Measurements from ENCODE around the gene RAD51B.

The RAD51B gene

GRCh38 chr14:68236582-68237458, 417.2 kb downstream of the RAD51B start:
- no peak for ATAC-seq (replicated peaks)
- DNase-seq: no peak
- Mint-ChIP-seq H3K36me3 (ENCODE audit: insufficient read depth) (no peaks in the 10 kb centered on the region), H3K27ac (no peak overlapping the region), H3K9me3 (no peaks in the 10 kb centered on the region), H3K4me1 (ENCODE audit: low read depth in 2 of 2) (peaks cover 0 to 3% of the 10 kb centered on the region in 2 donors), H3K27me3 (no peaks in the 10 kb centered on the region), H3K4me3 (no peak overlapping the region)

GRCh38 chr14:68238551-68238950, 419.0 kb downstream of the RAD51B start:
- H3K27ac Mint-ChIP-seq: no peak overlapping the region
- ATAC-seq (replicated peaks) (no peak), DNase-seq (no peak)
- H3K9me3 Mint-ChIP-seq: no peaks in the 10 kb centered on the region
- no peaks in the 10 kb centered on the region for H3K36me3 Mint-ChIP-seq (ENCODE audit: insufficient read depth)
- H3K4me3 Mint-ChIP-seq: no peak overlapping the region
- H3K4me1 Mint-ChIP-seq (ENCODE audit: low read depth in 2 of 2): peaks cover 0 to 3% of the 10 kb centered on the region in 2 donors
- H3K27me3 Mint-ChIP-seq: no peaks in the 10 kb centered on the region

DNA sequence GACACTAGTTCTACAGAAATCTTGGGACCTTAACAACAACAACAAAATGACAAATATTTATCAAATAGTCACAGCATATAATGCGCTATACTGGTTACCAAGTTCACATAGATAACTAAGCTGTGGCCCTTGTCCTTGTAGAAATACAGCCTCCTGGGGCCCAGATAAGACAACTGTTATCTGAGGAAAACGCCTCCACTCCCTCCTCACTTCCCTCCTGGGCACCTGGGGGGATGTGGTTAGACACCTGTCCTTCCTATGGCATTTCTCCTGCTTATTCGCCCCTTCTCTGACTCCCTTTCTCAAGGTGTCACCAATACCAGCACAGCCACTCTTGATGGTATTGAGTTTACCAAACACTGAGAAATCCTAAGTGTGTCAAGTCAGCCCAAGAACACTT, 419.4 kb downstream of the RAD51B start:
- Mint-ChIP-seq H3K9me3 (no peaks in the 10 kb centered on the region), H3K27ac (peak overlapping the region in 1 of 2 donors; percentile 78), H3K4me1 (ENCODE audit: low read depth in 2 of 2) (peaks cover 0 to 3% of the 10 kb centered on the region in 2 donors), H3K27me3 (no peaks in the 10 kb centered on the region), H3K36me3 (ENCODE audit: insufficient read depth) (no peaks in the 10 kb centered on the region), H3K4me3 (no peak overlapping the region)
- ATAC-seq (replicated peaks): no peak
- no peak for DNase-seq

DNA sequence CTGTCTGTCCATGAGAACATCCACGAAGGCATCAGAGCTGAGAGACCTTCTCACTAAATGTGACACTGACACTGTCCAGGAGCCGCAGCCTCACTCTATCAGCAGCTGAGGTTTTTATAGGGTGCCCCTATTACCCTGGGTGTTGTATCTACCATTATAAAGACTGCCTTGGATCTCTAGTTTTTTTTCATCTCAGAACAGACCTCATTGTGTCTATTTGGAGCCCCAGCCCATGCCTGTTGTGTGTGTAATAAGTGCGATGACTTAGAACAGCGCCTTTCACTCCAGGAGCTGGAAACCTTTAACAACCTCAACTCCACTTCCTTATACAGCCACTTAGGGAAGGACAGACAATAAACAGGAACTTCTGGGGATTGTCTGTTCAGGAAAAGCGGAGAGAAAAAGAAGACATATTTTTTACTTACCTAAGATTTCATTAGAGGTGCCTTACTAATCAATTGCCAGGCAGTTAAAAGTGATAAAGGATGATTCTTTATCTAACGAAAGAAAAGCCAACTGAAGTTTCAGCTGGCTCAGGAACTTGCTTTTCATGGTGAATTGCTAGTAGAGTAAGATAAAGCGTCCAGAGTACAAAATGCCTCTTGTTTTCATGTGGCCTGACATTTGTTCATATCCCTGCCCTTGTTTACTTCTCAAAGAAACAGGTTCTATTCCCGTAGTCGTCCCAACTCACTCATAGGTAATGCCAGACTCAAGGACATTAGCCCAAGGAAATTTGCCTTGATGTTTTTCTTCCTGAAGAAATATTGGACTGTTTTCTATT, 420.6 kb downstream of the RAD51B start:
- H3K27me3 Mint-ChIP-seq: no peaks in the 10 kb centered on the region
- H3K27ac Mint-ChIP-seq: no peak overlapping the region
- H3K36me3 Mint-ChIP-seq (ENCODE audit: insufficient read depth): no peaks in the 10 kb centered on the region
- H3K4me3 Mint-ChIP-seq: no peak overlapping the region
- peaks cover 0 to 3% of the 10 kb centered on the region in 2 donors for H3K4me1 Mint-ChIP-seq (ENCODE audit: low read depth in 2 of 2)
- H3K9me3 Mint-ChIP-seq: no peaks in the 10 kb centered on the region
- no peak for ATAC-seq (replicated peaks)
- DNase-seq: no peak

DNA sequence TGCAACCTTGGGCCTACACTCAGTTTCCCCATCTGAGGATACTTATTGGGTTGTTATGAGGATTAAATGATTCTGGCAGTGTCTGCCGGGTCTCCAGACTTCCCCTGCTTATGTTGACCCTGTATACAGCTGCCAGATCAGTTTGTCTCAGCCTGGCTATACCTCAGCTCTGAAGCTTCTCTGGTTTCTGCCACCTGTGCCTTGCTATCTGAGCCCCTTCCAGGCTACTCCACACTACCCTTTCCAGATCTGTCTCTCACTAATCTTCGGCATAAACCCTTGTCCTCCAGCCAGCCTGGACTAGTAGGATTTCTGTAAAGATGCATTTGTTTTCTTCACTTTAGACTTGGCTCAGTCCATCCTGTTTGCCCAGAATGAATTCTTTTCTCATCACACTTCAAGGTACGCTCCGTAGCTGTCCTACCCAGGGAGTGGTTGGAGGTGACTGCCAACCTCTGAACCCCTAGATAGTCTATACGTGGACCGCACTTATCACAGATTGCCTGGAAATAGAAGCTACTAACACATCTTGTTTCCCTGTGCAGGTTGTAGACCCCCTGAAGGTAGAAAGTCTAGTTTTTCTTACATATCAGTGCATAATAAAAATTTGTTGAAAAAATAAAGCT, 422.4 kb downstream of the RAD51B start:
- DNase-seq (no peak), ATAC-seq (replicated peaks) (no peak)
- Mint-ChIP-seq H3K4me3 (no peak overlapping the region), H3K27me3 (no peaks in the 10 kb centered on the region), H3K27ac (peak overlapping the region in 1 of 2 donors; percentile 12), H3K4me1 (ENCODE audit: low read depth in 2 of 2) (peaks cover 0 to 3% of the 10 kb centered on the region in 2 donors), H3K36me3 (ENCODE audit: insufficient read depth) (no peaks in the 10 kb centered on the region), H3K9me3 (no peaks in the 10 kb centered on the region)

DNA sequence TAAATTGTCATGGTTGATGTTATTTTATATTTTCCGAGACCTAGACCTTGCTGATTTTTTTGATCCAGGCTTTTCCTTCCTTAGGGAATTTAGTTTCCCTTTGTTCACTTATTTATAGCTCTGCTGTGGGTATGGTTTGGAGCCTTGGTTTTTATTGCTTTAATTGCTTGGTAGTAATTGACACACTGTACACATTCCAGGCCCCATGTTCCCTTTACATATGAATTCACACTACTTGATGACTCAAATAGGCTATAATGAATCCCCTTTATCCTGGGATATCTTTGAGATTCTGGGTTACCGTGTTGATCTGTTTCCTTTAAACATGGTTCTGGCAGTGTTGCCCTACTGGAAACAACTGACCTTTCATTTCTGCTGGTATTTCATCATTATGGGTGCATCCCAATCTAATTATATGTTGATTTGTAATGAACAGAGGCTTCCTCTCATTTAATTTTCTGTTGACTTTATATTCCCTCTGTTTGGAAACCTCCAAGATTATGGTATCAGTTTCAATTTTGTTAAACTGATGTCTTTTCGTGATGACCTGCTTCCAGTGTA, 424.0 kb downstream of the RAD51B start:
- no peak for ATAC-seq (replicated peaks)
- DNase-seq: no peak
- Mint-ChIP-seq H3K4me1 (ENCODE audit: low read depth in 2 of 2) (peaks cover 3 to 8% of the 10 kb centered on the region in 2 donors), H3K4me3 (no peak overlapping the region), H3K27ac (no peak overlapping the region), H3K9me3 (no peaks in the 10 kb centered on the region), H3K36me3 (ENCODE audit: insufficient read depth) (no peaks in the 10 kb centered on the region), H3K27me3 (no peaks in the 10 kb centered on the region)

DNA sequence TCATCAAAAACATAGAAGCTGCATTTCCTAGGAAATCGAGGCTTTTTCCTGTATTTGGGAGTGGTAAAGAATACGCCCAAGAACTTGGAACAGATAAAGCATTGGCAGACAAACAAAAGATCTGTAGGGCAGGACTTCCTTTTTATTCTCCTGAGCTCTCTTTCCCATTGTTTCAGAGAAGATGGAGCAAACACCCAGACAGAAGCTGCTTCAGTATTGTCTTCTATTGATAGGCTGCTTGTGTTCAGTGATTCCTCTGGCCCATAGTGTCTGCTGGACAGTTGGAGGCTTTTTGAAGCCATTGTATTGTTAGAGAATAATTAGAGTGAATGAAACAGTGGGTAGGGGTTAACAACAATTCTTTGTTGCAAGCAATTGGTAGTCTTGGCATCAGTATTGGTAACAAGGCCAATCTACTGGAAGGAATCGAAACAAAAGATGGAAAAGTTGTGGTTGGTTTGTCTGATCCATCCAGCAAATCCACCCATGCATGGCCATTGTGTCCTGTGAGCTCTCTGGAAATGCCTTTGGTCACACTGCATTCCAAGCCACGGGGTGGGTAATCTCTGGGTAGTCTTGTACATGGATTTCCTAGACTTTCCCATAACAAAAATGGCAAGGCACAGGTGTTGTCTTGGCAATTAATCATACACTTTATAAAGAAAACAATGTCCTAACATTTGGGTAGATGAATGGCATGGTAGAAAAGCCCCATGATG, 424.8 kb downstream of the RAD51B start:
- Mint-ChIP-seq H3K4me1 (ENCODE audit: low read depth in 2 of 2) (peaks cover 3 to 10% of the 10 kb centered on the region in 2 donors), H3K4me3 (no peak overlapping the region), H3K27ac (no peak overlapping the region), H3K27me3 (no peaks in the 10 kb centered on the region), H3K9me3 (no peaks in the 10 kb centered on the region), H3K36me3 (ENCODE audit: insufficient read depth) (no peaks in the 10 kb centered on the region)
- no peak for ATAC-seq (replicated peaks)
- DNase-seq: no peak

DNA sequence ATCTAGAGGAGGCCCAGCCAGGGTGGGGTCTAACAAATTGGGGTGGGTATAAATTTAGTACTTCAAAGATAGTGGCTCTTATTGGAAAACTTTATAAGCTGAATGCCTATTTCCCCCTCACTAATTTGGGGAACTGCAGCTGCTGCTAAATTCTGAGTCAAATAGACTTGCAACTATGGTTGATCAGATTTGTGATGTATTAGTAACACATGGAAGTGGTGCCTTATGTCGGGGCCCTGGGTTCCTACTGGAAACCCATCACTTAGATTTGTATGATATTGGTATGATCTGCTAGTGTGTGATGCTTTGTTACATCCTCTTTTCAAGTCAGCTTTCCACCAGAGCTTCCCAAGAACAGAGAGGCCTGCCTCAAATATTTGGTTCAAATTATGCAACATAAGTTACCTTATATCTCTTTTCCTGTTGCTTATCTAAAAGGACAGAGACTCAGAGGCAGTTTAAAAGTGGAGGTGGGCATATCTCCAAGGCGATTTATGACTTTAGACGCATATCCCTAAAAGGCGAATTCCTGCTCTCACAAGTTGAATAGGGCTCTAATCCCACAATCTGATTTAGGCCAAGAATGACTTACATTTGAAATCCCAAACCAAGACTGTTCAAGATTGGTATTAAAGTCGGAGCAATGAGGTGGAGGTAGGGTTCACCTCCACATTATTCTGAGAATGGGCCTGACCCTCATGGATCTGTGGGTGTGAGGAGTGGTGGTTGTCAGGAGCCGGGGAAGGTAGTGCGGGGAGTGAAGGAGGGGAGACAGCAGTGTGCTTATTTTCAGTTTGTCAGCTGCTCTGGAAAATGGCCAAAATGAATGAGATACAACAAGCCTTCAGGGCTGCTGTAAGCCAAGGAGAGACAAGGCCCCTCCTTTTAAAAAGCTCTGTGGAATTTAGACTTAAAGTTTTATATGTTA, 425.8 kb downstream of the RAD51B start:
- no peaks in the 10 kb centered on the region for H3K27me3 Mint-ChIP-seq
- peaks cover 3 to 8% of the 10 kb centered on the region in 2 donors for H3K4me1 Mint-ChIP-seq (ENCODE audit: low read depth in 2 of 2)
- no peak overlapping the region for H3K4me3 Mint-ChIP-seq
- no peak overlapping the region for H3K27ac Mint-ChIP-seq
- no peaks in the 10 kb centered on the region for H3K9me3 Mint-ChIP-seq
- DNase-seq (no peak), ATAC-seq (replicated peaks) (no peak)
- no peaks in the 10 kb centered on the region for H3K36me3 Mint-ChIP-seq (ENCODE audit: insufficient read depth)

- DNase-seq: no peak
- H3K27ac Mint-ChIP-seq: no peak overlapping the region
- no peak for ATAC-seq (replicated peaks)
- no peaks in the 10 kb centered on the region for H3K36me3 Mint-ChIP-seq (ENCODE audit: insufficient read depth)
- peaks cover 3 to 8% of the 10 kb centered on the region in 2 donors for H3K4me1 Mint-ChIP-seq (ENCODE audit: low read depth in 2 of 2)
- no peak overlapping the region for H3K4me3 Mint-ChIP-seq
- no peaks in the 10 kb centered on the region for H3K9me3 Mint-ChIP-seq
- H3K27me3 Mint-ChIP-seq: no peaks in the 10 kb centered on the region
Measured at GRCh38 chr14:68246074-68246785, 426.7 kb downstream of the RAD51B start.

GRCh38 chr14:68246786-68247105, 427.2 kb downstream of the RAD51B start:
- DNase-seq (no peak), ATAC-seq (replicated peaks) (no peak)
- H3K4me1 Mint-ChIP-seq (ENCODE audit: low read depth in 2 of 2): peaks cover 3 to 8% of the 10 kb centered on the region in 2 donors
- no peak overlapping the region for H3K4me3 Mint-ChIP-seq
- no peaks in the 10 kb centered on the region for H3K27me3 Mint-ChIP-seq
- H3K36me3 Mint-ChIP-seq (ENCODE audit: insufficient read depth): no peaks in the 10 kb centered on the region
- H3K27ac Mint-ChIP-seq: no peak overlapping the region
- H3K9me3 Mint-ChIP-seq: no peaks in the 10 kb centered on the region

GRCh38 chr14:68247274-68247673, 427.7 kb downstream of the RAD51B start:
- H3K27me3 Mint-ChIP-seq: no peaks in the 10 kb centered on the region
- no peak overlapping the region for H3K27ac Mint-ChIP-seq
- peaks cover 3 to 8% of the 10 kb centered on the region in 2 donors for H3K4me1 Mint-ChIP-seq (ENCODE audit: low read depth in 2 of 2)

More at GRCh38 chr14:68247274-68247673, 427.7 kb downstream of the RAD51B start:
- H3K4me3 Mint-ChIP-seq: no peak overlapping the region
- no peaks in the 10 kb centered on the region for H3K9me3 Mint-ChIP-seq
- ATAC-seq (replicated peaks): no peak
- no peak for DNase-seq
- no peaks in the 10 kb centered on the region for H3K36me3 Mint-ChIP-seq (ENCODE audit: insufficient read depth)

All from effector memory CD8-positive, alpha-beta T cell (primary cell).